ENCODE results near the gene LHX6. TPM values are rescaled to one million over a fixed set of nuclear protein-coding genes. Genes with fewer than 3 reads are reported as not detected.

The LHX6 gene
- total and polyA plus RNA-seq, 10 donors, result 0.04 to 1.3 (median 0.40) TPM; not detected in 3

DNA sequence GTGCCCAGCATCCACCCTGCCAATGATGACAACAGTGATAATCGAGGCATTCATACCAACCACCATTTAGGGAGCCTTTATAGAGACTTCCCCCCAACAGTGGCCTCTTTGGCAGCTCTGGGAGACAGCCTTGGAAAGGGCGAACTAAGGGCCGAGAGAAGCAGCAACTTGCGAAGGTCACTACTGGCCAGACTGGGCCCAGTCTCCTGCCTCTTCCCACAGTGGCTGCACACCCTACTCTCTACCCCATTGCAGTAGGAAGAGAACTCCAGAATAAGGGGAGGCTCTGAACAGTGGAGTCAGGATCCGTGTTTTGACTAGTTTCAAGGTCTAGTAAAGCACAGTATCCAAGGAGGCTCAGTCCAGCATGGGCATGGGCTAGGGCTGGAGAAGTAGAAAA lies 5.3 kb downstream of the LHX6 start:
- Histone ChIP-seq H3K4me1 (peaks cover 16 to 57% (median 39%) of the 10 kb centered on the region in 6 donors), H3K36me3 (no peaks in the 10 kb centered on the region), H3K4me3 (no peak overlapping the region), H3K27ac (no peak overlapping the region), H3K9me3 (no peaks in the 10 kb centered on the region), H3K27me3 (replicated peaks in 1 of 7) (peaks cover 4 to 100% (median 64%) of the 10 kb centered on the region in 7 donors)
- WGBS, 5 donors, result 79 to 91% (median 90%) methylated on average over 5 of the region's 5 CpGs
- DNase-seq, result no peak
- TF ChIP-seq CTCF (IDR thresholded peaks at IDR 0.05 in 8 of 11, conservative IDR thresholded peaks at IDR 0.05 in 3 of 11) (no peak), POLR2AphosphoS5 (IDR thresholded peaks at IDR 0.05) (no peak), POLR2A (IDR thresholded peaks at IDR 0.05) (no peak)
- intact Hi-C loops (cut with DNase I; ENCODE audit: low total_unique reads), result no loop called here

- 12 to 21% (median 15%) methylated on average over 5 of the region's 5 CpGs for WGBS, 5 donors
- peaks cover 12 to 52% (median 34%) of the 10 kb centered on the region in 6 donors for H3K4me1 ChIP-seq
- H3K36me3 ChIP-seq, result no peaks in the 10 kb centered on the region
- intact Hi-C loops (cut with DNase I; ENCODE audit: low total_unique reads), result no loop called here
- H3K9me3 ChIP-seq, result no peaks in the 10 kb centered on the region
- peaks cover 4 to 100% (median 64%) of the 10 kb centered on the region in 7 donors for H3K27me3 ChIP-seq (replicated peaks in 1 of 7)
- DNase-seq, result no peak
- TF ChIP-seq CTCF (IDR thresholded peaks at IDR 0.05 in 8 of 11, conservative IDR thresholded peaks at IDR 0.05 in 3 of 11) (no peak), POLR2AphosphoS5 (IDR thresholded peaks at IDR 0.05) (no peak), POLR2A (IDR thresholded peaks at IDR 0.05) (no peak)
- no peak overlapping the region for H3K27ac ChIP-seq
- no peak overlapping the region for H3K4me3 ChIP-seq
Measured at GRCh38 chr9:122222791-122223190, 6.0 kb downstream of the LHX6 start.

GRCh38 chr9:122221183-122221811 lies 7.5 kb downstream of the LHX6 start:
- Histone ChIP-seq H3K4me3 (no peak overlapping the region), H3K27me3 (replicated peaks in 1 of 7) (peaks cover 0 to 100% (median 62%) of the 10 kb centered on the region in 7 donors), H3K9me3 (no peaks in the 10 kb centered on the region), H3K4me1 (peaks cover 12 to 37% (median 26%) of the 10 kb centered on the region in 6 donors), H3K36me3 (no peaks in the 10 kb centered on the region), H3K27ac (no peak overlapping the region)
- TF ChIP-seq POLR2AphosphoS5 (IDR thresholded peaks at IDR 0.05) (no peak), CTCF (IDR thresholded peaks at IDR 0.05 in 8 of 11, conservative IDR thresholded peaks at IDR 0.05 in 3 of 11) (no peak), POLR2A (IDR thresholded peaks at IDR 0.05) (no peak)
- intact Hi-C loops (cut with DNase I; ENCODE audit: low total_unique reads), result no loop called here
- DNase-seq, result no peak
- WGBS, 5 donors, result 23 to 32% (median 30%) methylated on average over 20 to 27 of the region's 27 CpGs

DNA sequence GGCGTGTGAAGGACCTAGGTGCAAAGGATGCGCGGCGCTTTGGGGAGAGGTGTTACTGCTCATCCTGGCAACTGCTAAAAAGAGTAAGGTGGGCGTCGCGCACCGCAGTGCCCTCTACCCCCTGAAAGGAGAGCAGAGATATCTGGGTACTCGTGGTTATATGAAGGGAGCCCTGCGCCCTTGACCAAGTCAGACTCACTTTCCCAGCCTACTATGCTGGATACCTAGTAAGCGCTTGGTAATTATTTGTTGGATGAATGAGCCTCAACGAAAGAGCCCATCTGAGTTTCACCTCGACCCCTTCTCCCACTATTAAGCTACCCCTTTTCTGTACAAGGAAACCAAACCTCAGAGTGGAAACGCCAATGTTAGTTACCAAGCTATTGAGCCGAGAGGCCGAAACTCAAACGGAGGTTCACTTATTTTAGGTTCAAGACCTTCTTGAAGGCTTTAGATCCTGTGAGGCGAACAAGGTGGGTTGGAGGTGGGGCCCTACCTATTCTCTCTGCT lies 8.0 kb downstream of the LHX6 start:
- TF ChIP-seq CTCF (IDR thresholded peaks at IDR 0.05 in 8 of 11, conservative IDR thresholded peaks at IDR 0.05 in 3 of 11) (no peak), POLR2A (IDR thresholded peaks at IDR 0.05) (no peak), POLR2AphosphoS5 (IDR thresholded peaks at IDR 0.05) (no peak)
- 55 to 65% (median 56%) methylated on average over 11 to 18 of the region's 18 CpGs for WGBS, 5 donors
- Histone ChIP-seq H3K27ac (no peak overlapping the region), H3K4me3 (peak overlapping the region in 1 of 8 donors; percentile 61), H3K4me1 (peaks cover 12 to 32% (median 23%) of the 10 kb centered on the region in 6 donors), H3K9me3 (no peaks in the 10 kb centered on the region), H3K36me3 (no peaks in the 10 kb centered on the region), H3K27me3 (replicated peaks in 1 of 7) (peaks cover 0 to 100% (median 64%) of the 10 kb centered on the region in 7 donors)
- no peak for DNase-seq
- intact Hi-C loops (cut with DNase I; ENCODE audit: low total_unique reads), result no loop called here
